Esophagus squamous epithelium (tissue), 4 donors: ENCODE measurements around the gene CLTA.

Source experiments
- CTCF ChIP-seq, 6 experiments: fragments of 450-650 bp in 4 of 6; fragments of 200-600 bp in 2 of 6; sonication (generic) in 2 of 6; IDR thresholded peaks; one replicate each; pipeline ENCODE4 v1.5.1; 2016 to 2019; ENCODE audit warnings: antibody characterized with exemption in 6 of 6, mild to moderate bottlenecking in 4 of 6, moderate library complexity in 4 of 6
- POLR2A ChIP-seq, 4 donors: fragments of 450-650 bp; IDR thresholded peaks; one replicate each; pipeline ENCODE4 v1.6.1; 2017; ENCODE audit warnings: antibody characterized with exemption in 4 of 4, mild to moderate bottlenecking in 4 of 4, moderate library complexity in 3 of 4

GRCh38 chr9:36245906-36246305 is 55.2 kb downstream of the CLTA start:
- no peak for TF ChIP-seq CTCF (IDR thresholded peaks at IDR 0.05)
- no peak for TF ChIP-seq POLR2A (IDR thresholded peaks at IDR 0.05)
